GM23338 (cell line): Measurements from ENCODE around the gene CAPN8. TPM values are rescaled to one million over a fixed set of nuclear protein-coding genes. Genes with fewer than 3 reads are reported as not detected.

Experiments
- ATAC-seq: fragments of 200-7000 bp; cut with Tn5 transposase; 3 replicates; pipeline ENCODE4 v1.9.1; 2020
- DNase-seq: peaks from one replicate; pipeline ENCODE4 v3.0.0-alpha.2; 2015; ENCODE audit warnings: low spot score
- H2AFZ ChIP-seq: fragments of 200-600 bp; sonication (generic); 2 replicates; pipeline ENCODE4 v1.8.0; 2016; ENCODE audit warnings: antibody characterized with exemption, mild to moderate bottlenecking, moderate library complexity
- H3F3A ChIP-seq: fragments of 200-600 bp; sonication (generic); replicated peaks from 2 replicates; pipeline ENCODE4 v1.8.0; 2017; ENCODE audit warnings: antibody characterized with exemption, mixed run types, low read depth
- H3K27ac ChIP-seq: fragments of 200-600 bp; sonication (generic); 2 replicates; pipeline ENCODE4 v1.6.1; 2016; ENCODE audit warnings: low read depth
- H3K27me3 ChIP-seq: fragments of 200-600 bp; sonication (generic); 2 replicates; pipeline ENCODE4 v1.8.0; 2016; ENCODE audit warnings: mild to moderate bottlenecking, mixed run types, moderate library complexity; ENCODE audit not compliant: insufficient read depth
- H3K36me3 ChIP-seq: fragments of 200-600 bp; sonication (generic); 2 replicates; pipeline ENCODE4 v1.8.0; 2016; ENCODE audit warnings: mild to moderate bottlenecking; ENCODE audit not compliant: insufficient read depth
- H3K4me1 ChIP-seq: fragments of 200-600 bp; sonication (generic); 2 replicates; pipeline ENCODE4 v1.8.0; 2016; ENCODE audit warnings: mild to moderate bottlenecking, moderate library complexity; ENCODE audit not compliant: insufficient read depth
- H3K4me2 ChIP-seq: fragments of 200-600 bp; sonication (generic); 2 replicates; pipeline ENCODE4 v1.7.1; 2017; ENCODE audit warnings: mixed run types
- H3K4me3 ChIP-seq: fragments of 200-600 bp; sonication (generic); 2 replicates; pipeline ENCODE4 v1.6.1; 2016; ENCODE audit warnings: mixed run types
- H3K79me2 ChIP-seq: fragments of 200-600 bp; sonication (generic); replicated peaks from 2 replicates; pipeline ENCODE4 v1.8.0; 2017; ENCODE audit warnings: mild to moderate bottlenecking; ENCODE audit not compliant: insufficient read depth
- H3K9me2 ChIP-seq: fragments of 200-600 bp; sonication (generic); 2 replicates; pipeline ENCODE4 v1.8.0; 2017; ENCODE audit not compliant: insufficient read depth
- H4K20me1 ChIP-seq: fragments of 200-600 bp; sonication (generic); replicated peaks from 2 replicates; pipeline ENCODE4 v1.8.0; 2017; ENCODE audit warnings: mild to moderate bottlenecking; ENCODE audit not compliant: insufficient read depth
- H3K27ac Mint-ChIP-seq: 2 replicates; pipeline ENCODE4 v1.8.0; 2020; ENCODE audit warnings: inconsistent platforms, mild to moderate bottlenecking, moderate library complexity, mixed read lengths
- H3K27me3 Mint-ChIP-seq: 3 replicates; pipeline ENCODE4 v1.8.0; 2022; ENCODE audit warnings: low read depth, mild to moderate bottlenecking, moderate library complexity, mixed read lengths, inconsistent platforms; ENCODE audit not compliant: insufficient read depth, poor library complexity
- H3K36me3 Mint-ChIP-seq: 3 replicates; pipeline ENCODE4 v1.8.0; 2021; ENCODE audit warnings: low read depth, mild to moderate bottlenecking, inconsistent platforms, moderate library complexity, mixed read lengths
- H3K4me1 Mint-ChIP-seq: 3 replicates; pipeline ENCODE4 v1.8.0; 2020; ENCODE audit warnings: mild to moderate bottlenecking, inconsistent platforms, mixed read lengths
- H3K4me3 Mint-ChIP-seq: 3 replicates; pipeline ENCODE4 v1.8.0; 2021; ENCODE audit warnings: moderate library complexity, mild to moderate bottlenecking, inconsistent platforms, mixed read lengths
- H3K9me3 Mint-ChIP-seq: 3 replicates; pipeline ENCODE4 v1.8.0; 2020; ENCODE audit warnings: moderate library complexity, mild to moderate bottlenecking, inconsistent platforms, mixed read lengths
- CTCF ChIP-seq, 2 experiments: fragments of 200-600 bp in 1 of 2; sonication (generic) in 1 of 2; conservative IDR thresholded peaks; 2 replicates each; pipeline versions ENCODE4 v1.5.1 to v1.6.1; 2016 to 2017; ENCODE audit warnings: antibody characterized with exemption in 2 of 2, low read depth in 2 of 2, mild to moderate bottlenecking in 2 of 2, moderate library complexity in 1 of 2
- ETS1 ChIP-seq: IDR thresholded peaks from 2 replicates; pipeline ENCODE4 v1.6.1; 2016; ENCODE audit warnings: antibody characterized with exemption
- EZH2 ChIP-seq: fragments of 200-600 bp; sonication (generic); IDR thresholded peaks from one replicate; pipeline ENCODE4 v1.8.0; 2017; ENCODE audit warnings: antibody characterized with exemption, mild to moderate bottlenecking, low read depth; ENCODE audit not compliant: unreplicated experiment
- ZNF462 ChIP-seq: fragments of 250-450 bp; sonication (Bioruptor Pico); IDR thresholded peaks from 2 replicates; pipeline ENCODE4 v1.5.0; 2020; ENCODE audit warnings: mild to moderate bottlenecking, moderate library complexity
- polyA plus RNA-seq: library from polyadenylated mRNA; unstranded; fragments of >200 nt; fragmentation: Nextera tagmentation; extraction: Ambion mirVana; gene quantifications from 2 replicates; pipeline ENCODE4 v1.2.1, GENCODE V29; 2016
- total RNA-seq: library from RNA; depleted of rRNA; stranded (reverse); fragments of >200 nt; shearing (Covaris generic); gene quantifications from 2 replicates; pipeline ENCODE4 v1.2.3, GENCODE V29; 2014

Gene CAPN8
- total and polyA plus RNA-seq, 2 experiments from 2014 or later = not detected

GRCh38 chr1:223557130-223557475, 108.4 kb downstream of the CAPN8 start (continued):
- peak in 1 of 2 experiments; percentile 2; a peak in 1 of 4 replicates for TF ChIP-seq CTCF (conservative IDR thresholded peaks at IDR 0.05; ENCODE audit: low read depth in 2 of 2)
- TF ChIP-seq ETS1 = no peak
- no peak for TF ChIP-seq EZH2

DNA sequence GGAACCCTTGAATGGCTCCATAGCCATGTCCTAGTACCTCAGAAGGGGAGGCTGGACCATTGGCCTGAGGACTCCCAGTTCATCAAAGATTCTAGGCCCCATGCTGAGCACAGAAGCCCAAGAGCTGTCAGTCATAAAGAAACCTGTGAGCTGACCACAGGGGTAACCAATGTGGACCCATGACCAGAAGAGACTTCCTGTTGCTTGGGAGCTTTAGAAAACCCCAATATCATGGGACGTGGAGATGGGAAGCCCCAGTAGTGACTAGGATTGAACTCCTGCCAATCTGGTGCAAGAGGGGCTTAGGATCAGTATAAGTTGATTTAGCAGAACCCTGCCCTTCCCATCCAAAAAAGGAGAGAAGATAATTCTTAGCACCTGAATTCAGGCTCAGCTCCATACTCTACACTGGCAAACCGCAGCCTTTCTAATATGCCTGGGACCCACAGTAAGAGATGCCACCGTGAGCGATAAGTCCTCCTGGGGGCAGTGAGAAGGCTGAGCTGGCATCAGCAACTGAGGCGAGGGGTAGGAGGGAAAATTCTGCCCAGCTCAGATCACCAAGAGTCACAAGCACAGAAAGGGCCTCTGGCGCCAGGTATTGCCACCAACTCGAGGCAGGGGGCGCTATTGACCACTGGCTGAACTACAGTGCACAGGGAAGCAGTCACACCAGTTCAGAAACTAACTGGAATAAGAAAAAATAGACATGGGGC, 108.9 kb downstream of the CAPN8 start:
- DNase-seq = peak; percentile 79
- no peaks in the 10 kb centered on the region for H3K9me3 Mint-ChIP-seq

More for the DNA sequence above, 108.9 kb downstream of the CAPN8 start:
- Mint-ChIP-seq H3K27ac (no peak overlapping the region), H3K4me1 (no peaks in the 10 kb centered on the region), H3K36me3 (no peaks in the 10 kb centered on the region), H3K4me3 (no peak overlapping the region), H3K27me3 (no peaks in the 10 kb centered on the region)
- Histone ChIP-seq H3K4me2 (no peak overlapping the region), H3K4me3 (no peak overlapping the region), H4K20me1 (no peaks in the 10 kb centered on the region; the same call in 1 of the 2 replicates), H3K36me3 (no peaks in the 10 kb centered on the region), H3F3A (no peaks in the 10 kb centered on the region), H3K27me3 (no peaks in the 10 kb centered on the region), H3K9me2 (no peaks in the 10 kb centered on the region), H2AFZ (peak overlapping the region; percentile 56; the same call in 1 of the 2 replicates), H3K79me2 (no peaks in the 10 kb centered on the region), H3K4me1 (no peaks in the 10 kb centered on the region), H3K27ac (no peak overlapping the region)
- TF ChIP-seq CTCF (conservative IDR thresholded peaks at IDR 0.05; ENCODE audit: low read depth in 2 of 2) = peak; percentile 93 to 98
- TF ChIP-seq ZNF462 (CRISPR knock-in tag) = no peak
- ATAC-seq = peak; percentile 99
